Common myeloid progenitor, CD34-positive (primary cell): ENCODE data around the gene IGSF5.

Experiments
- CTCF ChIA-PET: fragments of 350-600 bp; sonication (Branson Sonifier 250); formaldehyde crosslinking; loops from one replicate; lab custom pipeline; 2021; ENCODE audit warnings: antibody characterized with exemption; lab: Charles Lee
- POLR2A ChIA-PET: fragments of 350-600 bp; sonication (Branson Sonifier 250); formaldehyde crosslinking; loops from one replicate; lab custom pipeline; 2021; ENCODE audit warnings: antibody characterized with exemption; lab: Charles Lee
- DNase-seq, 3 donors: peaks; one replicate each; pipeline versions ENCODE4 v3.0.0 to v3.0.0-alpha.2; 2013
- H3K27ac ChIP-seq, 2 experiments: 1 replicate in 1 of 2; 2 replicates in 1 of 2; pipeline ENCODE4 v1.7.0; 2013; ENCODE audit warnings: inconsistent platforms in 2 of 2, low read length in 2 of 2, mild to moderate bottlenecking in 2 of 2, low read depth in 1 of 2, moderate library complexity in 1 of 2; ENCODE audit not compliant: severe bottlenecking in 2 of 2, insufficient read depth in 1 of 2, poor library complexity in 1 of 2
- H3K27me3 ChIP-seq, 5 experiments: replicated peaks in 2 of 5; 1 replicate in 3 of 5; 2 replicates in 2 of 5; pipeline versions ENCODE4 v1.6.1 to v1.7.0; 2013; ENCODE audit warnings: low read length in 4 of 5, mild to moderate bottlenecking in 2 of 5, moderate library complexity in 2 of 5, inconsistent platforms in 1 of 5; ENCODE audit not compliant: insufficient read depth in 5 of 5, control insufficient read depth in 4 of 5
- H3K36me3 ChIP-seq, 4 experiments: 1 replicate in 2 of 4; 2 replicates in 2 of 4; pipeline versions ENCODE4 v1.6.1 to v1.7.0; 2013; ENCODE audit warnings: low read length in 3 of 4, control low read depth in 1 of 4, mild to moderate bottlenecking in 1 of 4; ENCODE audit not compliant: control insufficient read depth in 4 of 4, insufficient read depth in 4 of 4
- H3K4me1 ChIP-seq, 4 experiments: 1 replicate in 3 of 4; 2 replicates in 1 of 4; pipeline versions ENCODE4 v1.6.1 to v1.7.1; 2013; ENCODE audit warnings: low read length in 3 of 4, mild to moderate bottlenecking in 3 of 4, control low read depth in 1 of 4, inconsistent platforms in 1 of 4, moderate library complexity in 1 of 4; ENCODE audit not compliant: control insufficient read depth in 4 of 4, insufficient read depth in 4 of 4; ENCODE audit errors: control extremely low read depth in 1 of 4
- H3K4me3 ChIP-seq, 7 experiments: 1 replicate in 4 of 7; 2 replicates in 3 of 7; pipeline versions ENCODE4 v1.5.1 to v1.7.0; 2013; ENCODE audit warnings: mild to moderate bottlenecking in 7 of 7, low read length in 6 of 7, moderate library complexity in 6 of 7, inconsistent platforms in 2 of 7, low read depth in 2 of 7, control low read depth in 1 of 7; ENCODE audit not compliant: insufficient read depth in 4 of 7, control insufficient read depth in 1 of 7; ENCODE audit errors: extremely low read depth in 1 of 7
- H3K9me3 ChIP-seq, 5 experiments: 1 replicate in 4 of 5; 2 replicates in 1 of 5; pipeline versions ENCODE4 v1.6.1 to v1.7.1; 2013; ENCODE audit warnings: low read length in 4 of 5, mild to moderate bottlenecking in 2 of 5, inconsistent platforms in 1 of 5, low read depth in 1 of 5, moderate library complexity in 1 of 5; ENCODE audit not compliant: control insufficient read depth in 4 of 5, insufficient read depth in 2 of 5; ENCODE audit errors: control extremely low read depth in 1 of 5
- WGBS: methylation state at CpG from one replicate; pipeline ENCODE4 v1.1.5; 2013; ENCODE audit not compliant: insufficient coverage; 5-methylcytosine and 5-hydroxymethylcytosine counted together

Gene IGSF5

GRCh38 chr21:39807738-39808137 lies 62.8 kb downstream of the IGSF5 start:
- CTCF ChIA-PET, result no interaction called here
- H3K4me3 ChIP-seq, result no peak overlapping the region
- no peak for DNase-seq
- H3K27me3 ChIP-seq, result peaks cover 0 to 4% (median 0%) of the 10 kb centered on the region in 5 experiments
- no peaks in the 10 kb centered on the region for H3K36me3 ChIP-seq
- H3K4me1 ChIP-seq, result no peaks in the 10 kb centered on the region
- H3K27ac ChIP-seq, result no peak overlapping the region
- H3K9me3 ChIP-seq, result no peaks in the 10 kb centered on the region
- POLR2A ChIA-PET, result no interaction called here
- WGBS, result 83% methylated on average over 3 of the region's 3 CpGs

- H3K4me3 ChIP-seq, result no peak overlapping the region
- no peaks in the 10 kb centered on the region for H3K36me3 ChIP-seq
- POLR2A ChIA-PET, result no interaction called here
- DNase-seq, result no peak
- H3K27ac ChIP-seq, result no peak overlapping the region
- no peaks in the 10 kb centered on the region for H3K9me3 ChIP-seq
- H3K27me3 ChIP-seq, result peaks cover 0 to 4% (median 0%) of the 10 kb centered on the region in 5 experiments
- CTCF ChIA-PET, result no interaction called here
- 100% methylated on average over 5 of the region's 5 CpGs for WGBS
- H3K4me1 ChIP-seq, result no peaks in the 10 kb centered on the region
These were observed 65.0 kb downstream of the IGSF5 start for GRCh38 chr21:39809936-39810335.

GRCh38 chr21:39812983-39813382 lies 68.0 kb downstream of the IGSF5 start:
- Histone ChIP-seq H3K9me3 (no peaks in the 10 kb centered on the region), H3K36me3 (no peaks in the 10 kb centered on the region), H3K27ac (no peak overlapping the region), H3K27me3 (peaks cover 0 to 2% (median 0%) of the 10 kb centered on the region in 5 experiments), H3K4me1 (no peaks in the 10 kb centered on the region), H3K4me3 (no peak overlapping the region)
- ChIA-PET POLR2A (no interaction called here), CTCF (no interaction called here)
- DNase-seq, result no peak
- WGBS, result no CpG with 5 or more reads among the region's 1 CpG

GRCh38 chr21:39818557-39818956 lies 73.6 kb downstream of the IGSF5 start:
- WGBS, result 82% methylated on average over 1 of the region's 2 CpGs
- no peaks in the 10 kb centered on the region for H3K9me3 ChIP-seq
- no peak for DNase-seq
- H3K36me3 ChIP-seq, result no peaks in the 10 kb centered on the region
- ChIA-PET POLR2A (no interaction called here), CTCF (no interaction called here)
- no peaks in the 10 kb centered on the region for H3K4me1 ChIP-seq
- H3K4me3 ChIP-seq, result no peak overlapping the region
- no peak overlapping the region for H3K27ac ChIP-seq
- peaks cover 0 to 2% (median 0%) of the 10 kb centered on the region in 5 experiments for H3K27me3 ChIP-seq

- Histone ChIP-seq H3K36me3 (no peaks in the 10 kb centered on the region), H3K4me3 (no peak overlapping the region), H3K9me3 (peaks cover 0 to 2% (median 0%) of the 10 kb centered on the region in 5 experiments), H3K4me1 (no peaks in the 10 kb centered on the region), H3K27ac (no peak overlapping the region), H3K27me3 (no peaks in the 10 kb centered on the region)
- 100% methylated on average over 1 of the region's 3 CpGs for WGBS
- ChIA-PET POLR2A (no interaction called here), CTCF (no interaction called here)
- DNase-seq, result no peak
These were observed 77.1 kb downstream of the IGSF5 start for GRCh38 chr21:39822042-39822441.

- POLR2A ChIA-PET, result no interaction called here
- WGBS, result 60% methylated on average over 1 of the region's 1 CpG
- H3K27me3 ChIP-seq, result no peaks in the 10 kb centered on the region
These were observed 80.3 kb downstream of the IGSF5 start for GRCh38 chr21:39825250-39825649.

GRCh38 chr21:39834543-39834942 lies 89.6 kb downstream of the IGSF5 start:
- ChIA-PET POLR2A (interaction anchor here (0.5 kb wide), 1 partner anchor 438 kb away, joined by 4 read pairs; no protein-coding TSS in a partner anchor), CTCF (no interaction called here)
- H3K27ac ChIP-seq, result no peak overlapping the region
- H3K9me3 ChIP-seq, result no peaks in the 10 kb centered on the region
- H3K4me3 ChIP-seq, result no peak overlapping the region
- no CpG with 5 or more reads among the region's 4 CpGs for WGBS
- no peak for DNase-seq
- H3K4me1 ChIP-seq, result no peaks in the 10 kb centered on the region
- no peaks in the 10 kb centered on the region for H3K36me3 ChIP-seq
- H3K27me3 ChIP-seq, result peaks cover 0 to 7% (median 0%) of the 10 kb centered on the region in 5 experiments

More at GRCh38 chr21:39825250-39825649, 80.3 kb downstream of the IGSF5 start:
- no peaks in the 10 kb centered on the region for H3K36me3 ChIP-seq
- peaks cover 0 to 2% (median 0%) of the 10 kb centered on the region in 5 experiments for H3K9me3 ChIP-seq
- CTCF ChIA-PET, result no interaction called here
- no peak overlapping the region for H3K4me3 ChIP-seq
- no peak overlapping the region for H3K27ac ChIP-seq
- no peak for DNase-seq
- H3K4me1 ChIP-seq, result no peaks in the 10 kb centered on the region
